H1 (cell line): Measurements from ENCODE around the gene VPS35. TPM values are rescaled to one million over a fixed set of nuclear protein-coding genes. Genes with fewer than 3 reads are reported as not detected.

Source experiments
- CTCF ChIA-PET: fragments of 300-600 bp; sonication (Branson Sonifier 250); formaldehyde crosslinking; loops from one replicate; lab custom pipeline; 2021; ENCODE audit not compliant: partially characterized antibody; lab: Charles Lee
- POLR2A ChIA-PET: fragments of 300-600 bp; sonication (Branson Sonifier 250); formaldehyde crosslinking; loops from one replicate; lab custom pipeline; 2021; ENCODE audit warnings: inconsistent platforms; ENCODE audit not compliant: partially characterized antibody; lab: Charles Lee
- DNase-seq, 2 experiments: peaks; one replicate each; pipeline versions ENCODE4 v3.0.0 to v3.0.0-alpha.2; 2010 to 2022; ENCODE audit warnings: low spot score in 2 of 2, low read depth in 1 of 2, mixed read lengths in 1 of 2
- FAIRE-seq: peaks from 2 replicates; lab custom pipeline; 2011; peaks lifted over from hg19 to GRCh38; lab: Jason Lieb, UNC
- H2AFZ ChIP-seq: 2 replicates; pipeline ENCODE4 v1.8.1; 2012; ENCODE audit warnings: low read length, inconsistent platforms
- H2AK5ac ChIP-seq: 2 replicates; pipeline ENCODE4 v1.6.1; 2013; ENCODE audit warnings: low read depth, low read length
- H2BK120ac ChIP-seq: replicated peaks from 2 replicates; pipeline ENCODE3; 2013; ENCODE audit warnings: low read depth, low read length, inconsistent platforms
- H2BK12ac ChIP-seq: 2 replicates; pipeline ENCODE4 v1.6.1; 2013; ENCODE audit warnings: low read depth, low read length
- H2BK15ac ChIP-seq: 2 replicates; pipeline ENCODE4 v1.6.1; 2013; ENCODE audit warnings: low read length
- H2BK20ac ChIP-seq: 2 replicates; pipeline ENCODE4 v1.6.1; 2013; ENCODE audit warnings: low read length
- H2BK5ac ChIP-seq: 2 replicates; pipeline ENCODE4 v1.6.1; 2013; ENCODE audit warnings: low read depth, low read length
- H3K14ac ChIP-seq: 2 replicates; pipeline ENCODE4 v1.6.1; 2013; ENCODE audit warnings: inconsistent platforms; ENCODE audit not compliant: insufficient read length
- H3K18ac ChIP-seq: 2 replicates; pipeline ENCODE4 v1.6.1; 2013; ENCODE audit warnings: low read length; ENCODE audit errors: extremely low read depth
- H3K23ac ChIP-seq: 2 replicates; pipeline ENCODE4 v1.6.1; 2013; ENCODE audit warnings: inconsistent platforms; ENCODE audit not compliant: insufficient read length
- H3K23me2 ChIP-seq: 2 replicates; pipeline ENCODE4 v1.6.1; 2013; ENCODE audit warnings: low read depth, low read length
- H3K27ac ChIP-seq: 2 replicates; pipeline ENCODE4 v1.6.1; 2011; ENCODE audit warnings: low read depth, low read length, inconsistent platforms
- H3K27me3 ChIP-seq, 4 experiments: replicated peaks in 1 of 4; 1 replicate in 1 of 4; 2 replicates in 3 of 4; pipeline versions ENCODE4 v1.6.1 to v1.8.1; 2011 to 2013; ENCODE audit warnings: low read length in 3 of 4, mild to moderate bottlenecking in 3 of 4, inconsistent platforms in 2 of 4, mixed read lengths in 2 of 4, moderate library complexity in 1 of 4; ENCODE audit not compliant: control insufficient read depth in 3 of 4, insufficient read depth in 3 of 4; ENCODE audit errors: extremely low read depth in 1 of 4
- H3K36me3 ChIP-seq, 4 experiments: 2 replicates each; pipeline versions ENCODE4 v1.6.1 to v1.8.1; 2011 to 2013; ENCODE audit warnings: mild to moderate bottlenecking in 4 of 4, low read length in 3 of 4, moderate library complexity in 2 of 4, control low read depth in 1 of 4, inconsistent platforms in 1 of 4; ENCODE audit not compliant: insufficient read depth in 4 of 4, control insufficient read depth in 2 of 4
- H3K4ac ChIP-seq: replicated peaks from 2 replicates; pipeline ENCODE3; 2013; ENCODE audit warnings: low read length, low read depth, mixed read lengths, inconsistent platforms; ENCODE audit not compliant: insufficient read length
- H3K4me1 ChIP-seq, 4 experiments: replicated peaks in 1 of 4; 1 replicate in 1 of 4; 2 replicates in 3 of 4; pipeline versions ENCODE4 v1.6.1 to v1.8.1; 2011 to 2013; ENCODE audit warnings: low read length in 3 of 4, inconsistent platforms in 2 of 4, mixed read lengths in 1 of 4; ENCODE audit not compliant: insufficient read depth in 4 of 4, control insufficient read depth in 3 of 4
- H3K4me2 ChIP-seq, 2 experiments: 2 replicates each; pipeline versions ENCODE4 v1.6.1 to v1.8.1; 2011 to 2013; ENCODE audit warnings: low read depth in 2 of 2, low read length in 2 of 2, control low read depth in 1 of 2, inconsistent platforms in 1 of 2, mild to moderate bottlenecking in 1 of 2; ENCODE audit not compliant: insufficient read depth in 1 of 2
- H3K4me3 ChIP-seq, 4 experiments: fragments of 200-600, 300-600 bp in 1 of 4; sonication (generic), shearing (Covaris generic), sonication (Bioruptor Twin) in 1 of 4; 2 replicates each; pipeline versions ENCODE4 v1.5.1 to v1.8.1; 2011 to 2016; ENCODE audit warnings: low read length in 4 of 4, low read depth in 3 of 4, control low read depth in 2 of 4, inconsistent platforms in 2 of 4, mild to moderate bottlenecking in 2 of 4, mixed read lengths in 1 of 4, moderate library complexity in 1 of 4; ENCODE audit not compliant: insufficient read depth in 2 of 4; ENCODE audit errors: extremely low read depth in 1 of 4
- H3K56ac ChIP-seq: replicated peaks from 2 replicates; pipeline ENCODE3; 2013; ENCODE audit warnings: low read depth, mild to moderate bottlenecking, mixed read lengths, low read length, inconsistent platforms; ENCODE audit not compliant: insufficient read length
- H3K79me1 ChIP-seq: 2 replicates; pipeline ENCODE4 v1.6.1; 2013; ENCODE audit warnings: low read depth, low read length, control low read depth
- H3K79me2 ChIP-seq, 2 experiments: 2 replicates each; pipeline versions ENCODE4 v1.6.1 to v1.8.1; 2012 to 2013; ENCODE audit warnings: low read length in 2 of 2, mild to moderate bottlenecking in 2 of 2, inconsistent platforms in 1 of 2; ENCODE audit not compliant: insufficient read depth in 2 of 2, control insufficient read depth in 1 of 2
- H3K9ac ChIP-seq, 4 experiments: replicated peaks in 1 of 4; 1 replicate in 1 of 4; 2 replicates in 3 of 4; pipeline versions ENCODE4 v1.6.1 to v1.8.1; 2011 to 2013; ENCODE audit warnings: low read depth in 3 of 4, low read length in 3 of 4, control low read depth in 2 of 4, mild to moderate bottlenecking in 2 of 4, moderate library complexity in 2 of 4, inconsistent platforms in 1 of 4; ENCODE audit errors: extremely low read depth in 1 of 4
- H3K9me3 ChIP-seq, 2 experiments: 2 replicates each; pipeline versions ENCODE4 v1.6.1 to v1.8.1; 2012 to 2013; ENCODE audit warnings: mild to moderate bottlenecking in 2 of 2, moderate library complexity in 2 of 2, control low read depth in 1 of 2, inconsistent platforms in 1 of 2, low read depth in 1 of 2, low read length in 1 of 2, mixed read lengths in 1 of 2; ENCODE audit not compliant: insufficient read depth in 2 of 2
- H4K20me1 ChIP-seq, 2 experiments: replicated peaks in 1 of 2; 2 replicates each; pipeline versions ENCODE3 to v1.8.1; 2011 to 2013; ENCODE audit warnings: inconsistent platforms in 2 of 2, low read length in 2 of 2, mild to moderate bottlenecking in 1 of 2; ENCODE audit not compliant: insufficient read depth in 2 of 2, control insufficient read depth in 1 of 2
- H4K5ac ChIP-seq: 2 replicates; pipeline ENCODE4 v1.6.1; 2013; ENCODE audit warnings: low read length, low read depth, mixed read lengths, inconsistent platforms; ENCODE audit not compliant: insufficient read length
- H4K8ac ChIP-seq: 2 replicates; pipeline ENCODE4 v1.8.0; 2013; ENCODE audit warnings: mild to moderate bottlenecking, moderate library complexity, low read length, inconsistent platforms; ENCODE audit not compliant: insufficient read depth; ENCODE audit errors: extremely low read depth
- H4K91ac ChIP-seq: replicated peaks from 2 replicates; pipeline ENCODE3; 2013; ENCODE audit warnings: low read length, mixed read lengths, inconsistent platforms; ENCODE audit not compliant: insufficient read length
- BACH1 ChIP-seq: IDR thresholded peaks from 2 replicates; pipeline ENCODE4 v1.6.1; 2012; ENCODE audit warnings: low read length, improper control_type of control experiment
- GABPA ChIP-seq: IDR thresholded peaks from 2 replicates; pipeline ENCODE4 v1.6.1; 2011; ENCODE audit warnings: mild to moderate bottlenecking, low read length, moderate library complexity, borderline replicate concordance; ENCODE audit not compliant: insufficient read depth
- MAX ChIP-seq: IDR thresholded peaks from 2 replicates; pipeline ENCODE4 v1.6.1; 2012; ENCODE audit warnings: inconsistent platforms
- PHF8 ChIP-seq: fragments of 200-600 bp; sonication (generic); conservative IDR thresholded peaks from 2 replicates; pipeline ENCODE4 v1.7.1; 2012; ENCODE audit warnings: low read depth, mild to moderate bottlenecking, inconsistent platforms, low read length, moderate library complexity
- RAD21 ChIP-seq, 2 experiments: IDR thresholded peaks in 1 of 2; conservative IDR thresholded peaks in 1 of 2; 2 replicates each; pipeline ENCODE4 v1.6.1; 2011; ENCODE audit warnings: low read depth in 2 of 2, low read length in 2 of 2, improper control_type of control experiment in 1 of 2, inconsistent platforms in 1 of 2, mild to moderate bottlenecking in 1 of 2, moderate library complexity in 1 of 2
- SIN3A ChIP-seq, 2 experiments: IDR thresholded peaks in 1 of 2; conservative IDR thresholded peaks in 1 of 2; 2 replicates each; pipeline ENCODE4 v1.6.1; 2011 to 2012; ENCODE audit warnings: low read length in 2 of 2, improper control_type of control experiment in 1 of 2, low read depth in 1 of 2, mild to moderate bottlenecking in 1 of 2
- SP2 ChIP-seq: IDR thresholded peaks from 2 replicates; pipeline ENCODE4 v1.6.1; 2012; ENCODE audit warnings: mild to moderate bottlenecking, low read length, inconsistent platforms
- TAF7 ChIP-seq: optimal IDR thresholded peaks from 2 replicates; pipeline ENCODE3; 2011; ENCODE audit warnings: low read depth, mild to moderate bottlenecking, inconsistent platforms, low read length, moderate library complexity, borderline replicate concordance
- TCF12 ChIP-seq: IDR thresholded peaks from 2 replicates; pipeline ENCODE4 v1.6.1; 2011; ENCODE audit warnings: low read depth, mild to moderate bottlenecking, low read length
- WGBS, 2 experiments: shearing (Covaris generic) in 1 of 2; methylation state at CpG; one replicate each; pipeline versions ENCODE4 v1.1.6 to v1.1.7; 2013 to 2015; ENCODE audit warnings: low lambda C conversion rate in 2 of 2, mixed read lengths in 2 of 2, inconsistent platforms in 1 of 2, low coverage in 1 of 2, missing lambda C conversion rate in 1 of 2; ENCODE audit not compliant: insufficient replicate concordance in 2 of 2, insufficient coverage in 1 of 2, insufficient read length in 1 of 2; ENCODE audit errors: extremely low coverage in 1 of 2, missing lambda C conversion rate in 1 of 2; 5-methylcytosine and 5-hydroxymethylcytosine counted together
- polyA plus RNA-seq, 7 experiments: library from polyadenylated mRNA; depleted of rRNA in 3 of 7; stranded (reverse) in 5 of 7; unstranded in 2 of 7; fragments of >200 nt in 5 of 7; fragments of 200-250 nt in 2 of 7; gene quantifications; 1 replicate in 5 of 7; 2 replicates in 1 of 7; 4 replicates in 1 of 7; pipeline versions ENCODE4 v1.2.1 to v1.2.3, GENCODE V29; 2011 to 2013; ENCODE audit warnings: missing spikeins in 2 of 7, mixed read lengths in 2 of 7
- total RNA-seq: library from RNA; stranded (reverse); fragmentation: NEBNext Ultra II Directional; extraction: Animal tissue kit (Norgen Biotek cat#: 25700); gene quantifications from 2 replicates; pipeline ENCODE4 v1.2.1, GENCODE V29; 2021

VPS35 gene
- total and polyA plus RNA-seq, 2 of the 8 experiments (the other 6 are each of a cell fraction or from before 2014, with no cell fraction given): 10.3 to 66.9 TPM

GRCh38 chr16:46733319-46733830 is 44.4 kb upstream of the VPS35 start:
- Histone ChIP-seq H3K36me3 (no peaks in the 10 kb centered on the region), H3K27me3 (no peaks in the 10 kb centered on the region), H2BK12ac (no peak overlapping the region), H3K9me3 (no peaks in the 10 kb centered on the region), H3K4me3 (no peak overlapping the region), H2AK5ac (no peak overlapping the region), H4K5ac (no peak overlapping the region), H3K23ac (no peak overlapping the region), H3K4me2 (no peak overlapping the region), H4K8ac (no peak overlapping the region), H3K9ac (no peak overlapping the region), H2BK15ac (no peak overlapping the region), H3K4ac (no peak overlapping the region), H2BK120ac (no peak overlapping the region), H4K91ac (no peak overlapping the region)
- FAIRE-seq: no peak
- POLR2A ChIA-PET: interaction anchor here (1.0 to 1.6 kb wide), 2 partner anchors 13 to 15 kb away, joined by 3 read pairs; partner anchors contain the start of gene MYLK3
- WGBS, 2 experiments: 87% methylated on average over 9 of the region's 9 CpGs; no CpG with 5 or more reads in 1 of the 2 experiments
- TF ChIP-seq PHF8 (no peak), TAF7 (no peak), RAD21 (IDR thresholded peaks at IDR 0.05 in 1 of 2, conservative IDR thresholded peaks at IDR 0.05 in 1 of 2; ENCODE audit: low read depth in 2 of 2, low read length in 2 of 2) (no peak), GABPA (no peak), BACH1 (no peak), TCF12 (no peak), SP2 (no peak), MAX (no peak), SIN3A (conservative IDR thresholded peaks at IDR 0.05 in 1 of 2, IDR thresholded peaks at IDR 0.05 in 1 of 2; ENCODE audit: low read depth in 1 of 2, low read length in 2 of 2) (no peak)
- TF ChIP-seq, all 59 proteins: peak for 0
- H2BK5ac ChIP-seq: no peak overlapping the region
- CTCF ChIA-PET: interaction anchor here (0.6 to 1.6 kb wide), 4 partner anchors 8 to 830 kb away, joined by 3 to 4 read pairs (median 3); partner anchors contain the start of gene MYLK3
- H3K27ac ChIP-seq: no peak overlapping the region
- H3K23me2 ChIP-seq: no peaks in the 10 kb centered on the region
- H3K18ac ChIP-seq: no peak overlapping the region
- no peak overlapping the region for H3K56ac ChIP-seq
- no peaks in the 10 kb centered on the region for H4K20me1 ChIP-seq
- no peak for DNase-seq
- no peaks in the 10 kb centered on the region for H3K4me1 ChIP-seq
- H3K79me2 ChIP-seq: no peaks in the 10 kb centered on the region
- H2BK20ac ChIP-seq: no peak overlapping the region
- no peak overlapping the region for H2AFZ ChIP-seq
- no peak overlapping the region for H3K14ac ChIP-seq
- no peaks in the 10 kb centered on the region for H3K79me1 ChIP-seq
